ENCODE results near the gene TFCP2L1.
"Not testable (repeated sequence)": the region's sequence is repeated elsewhere in the genome, so short reads cannot be mapped to it uniquely, and the experiment has no call there.

Gene TFCP2L1, protein sequence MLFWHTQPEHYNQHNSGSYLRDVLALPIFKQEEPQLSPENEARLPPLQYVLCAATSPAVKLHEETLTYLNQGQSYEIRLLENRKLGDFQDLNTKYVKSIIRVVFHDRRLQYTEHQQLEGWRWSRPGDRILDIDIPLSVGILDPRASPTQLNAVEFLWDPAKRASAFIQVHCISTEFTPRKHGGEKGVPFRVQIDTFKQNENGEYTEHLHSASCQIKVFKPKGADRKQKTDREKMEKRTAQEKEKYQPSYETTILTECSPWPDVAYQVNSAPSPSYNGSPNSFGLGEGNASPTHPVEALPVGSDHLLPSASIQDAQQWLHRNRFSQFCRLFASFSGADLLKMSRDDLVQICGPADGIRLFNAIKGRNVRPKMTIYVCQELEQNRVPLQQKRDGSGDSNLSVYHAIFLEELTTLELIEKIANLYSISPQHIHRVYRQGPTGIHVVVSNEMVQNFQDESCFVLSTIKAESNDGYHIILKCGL

DNA sequence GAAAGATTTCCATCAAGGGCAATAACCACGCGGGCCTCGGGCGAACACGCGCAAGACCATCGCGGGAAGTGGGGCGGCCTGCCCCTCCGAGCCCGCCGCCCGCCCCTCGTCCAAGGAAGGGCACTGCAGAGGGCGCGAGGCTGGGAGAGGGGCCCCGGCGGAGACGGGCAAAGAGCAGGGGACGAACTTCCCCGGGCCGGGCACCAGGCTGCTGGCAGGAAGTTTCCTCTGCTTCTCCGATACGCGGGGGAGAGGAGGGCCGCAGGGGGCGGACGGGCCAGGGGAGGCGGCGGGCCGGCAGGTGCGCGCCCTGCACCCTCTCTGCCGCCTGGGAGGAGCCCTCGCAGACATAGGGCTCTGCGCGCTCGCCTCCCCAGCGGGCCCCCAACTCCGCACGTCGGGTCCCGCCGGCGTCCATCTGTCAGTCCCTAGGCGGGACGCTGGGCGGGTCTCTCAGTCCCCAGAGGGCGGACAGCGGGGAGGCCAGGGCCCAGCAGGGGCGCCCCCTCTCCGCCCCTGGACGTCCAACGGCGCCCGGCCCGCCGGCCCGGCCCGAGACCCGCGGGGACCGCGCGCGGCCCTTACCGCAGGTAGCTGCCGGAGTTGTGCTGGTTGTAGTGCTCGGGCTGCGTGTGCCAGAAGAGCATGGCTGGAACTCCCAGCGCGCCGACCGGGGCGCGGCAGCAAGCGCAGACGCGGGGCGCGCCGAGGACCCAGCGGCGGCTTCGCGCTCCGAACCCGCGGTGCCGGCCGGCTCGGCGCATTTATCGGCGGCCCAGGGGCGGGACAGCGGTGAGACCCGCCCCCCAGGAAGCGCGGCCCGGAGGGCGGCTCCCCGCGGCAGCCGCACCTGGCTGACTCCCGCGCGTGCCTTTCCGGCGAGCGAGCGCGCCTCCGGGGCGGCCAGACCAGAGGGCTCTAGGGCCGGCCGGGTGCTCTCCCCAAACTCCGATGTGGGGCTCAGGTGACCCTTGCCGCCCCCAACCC, at the start of gene TFCP2L1:
Gene TFCP2L1, minus strand, starts transcription at position 740 of the 987 bp plus-strand sequence. Its CDS starts 93 bp downstream, at position 647.
- DNase-seq: peak; percentile 37

DNA sequence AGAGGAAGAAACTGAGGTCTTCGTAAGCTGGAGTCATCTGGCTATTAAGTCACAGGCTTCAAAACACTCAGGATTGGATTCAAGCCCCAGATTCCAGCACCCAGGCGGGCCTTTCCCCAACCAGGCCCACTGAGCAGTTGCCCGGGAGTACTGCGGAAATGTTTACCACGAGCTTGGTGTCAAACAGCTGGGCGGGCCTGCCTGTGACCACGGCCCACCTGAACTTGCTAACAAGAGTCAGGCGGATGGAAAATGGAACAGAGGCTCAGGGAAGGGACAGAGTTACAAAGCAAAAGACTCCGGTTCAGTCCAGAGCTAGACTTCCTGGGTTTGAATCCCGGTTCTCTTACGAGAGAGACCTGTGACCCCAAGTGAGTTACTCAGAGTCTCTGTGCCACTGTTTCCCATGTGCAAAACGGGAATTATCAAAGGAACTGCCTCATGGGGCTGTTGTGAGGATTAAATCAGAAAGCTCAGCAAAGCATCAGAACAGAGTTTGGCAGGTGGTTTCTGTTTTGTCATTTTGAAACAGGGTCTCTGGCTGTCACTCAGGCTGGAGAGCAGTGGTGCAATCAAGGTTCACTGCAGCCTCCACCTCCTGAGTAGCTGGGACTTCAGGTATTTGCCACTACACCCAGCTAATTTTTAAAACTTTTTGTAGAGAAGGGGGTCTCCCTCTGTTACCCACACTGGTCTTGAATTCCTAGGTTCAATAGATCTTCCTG, 49.0 kb upstream of the TFCP2L1 start:
- DNase-seq: no peak

DNA sequence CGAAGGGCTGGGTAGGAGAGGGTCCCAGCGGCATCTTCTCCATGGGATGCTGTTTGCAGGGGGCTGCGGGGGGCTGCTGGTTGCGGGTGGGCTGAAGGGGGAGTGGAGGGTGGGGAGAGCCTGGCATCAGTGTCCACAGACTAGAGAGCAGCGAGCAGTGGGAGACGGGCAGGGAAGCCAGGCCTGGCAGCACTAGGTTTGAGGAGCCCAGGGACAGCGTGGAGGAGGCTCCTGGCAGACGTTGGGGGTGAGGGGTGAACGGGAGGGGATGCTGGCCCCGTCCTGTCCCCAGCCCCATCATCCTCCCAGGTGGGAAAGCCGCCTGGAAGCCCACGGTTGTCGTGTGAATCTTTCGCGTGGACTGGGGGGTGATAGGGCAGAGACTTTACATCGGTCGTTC, 48.2 kb upstream of the TFCP2L1 start:
- no peak for DNase-seq

DNA sequence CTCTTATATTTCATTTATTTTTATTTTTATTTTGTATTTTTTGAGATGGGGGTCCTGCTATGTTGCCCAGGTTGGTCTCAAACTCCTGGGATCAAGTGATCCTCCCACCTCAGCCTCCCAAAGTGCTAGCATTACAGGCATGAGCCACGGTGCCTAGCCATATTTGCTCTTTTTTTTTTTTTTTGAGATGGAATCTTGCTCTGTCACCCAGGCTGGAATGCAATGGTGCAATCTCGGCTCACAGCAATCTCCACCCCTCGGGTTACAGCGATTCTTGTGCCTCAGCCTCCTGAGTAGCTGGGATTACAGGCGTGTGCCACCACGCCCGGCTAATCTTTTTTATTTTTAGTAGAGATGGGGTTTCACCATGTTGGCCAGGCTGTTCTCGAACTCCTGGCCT, 46.3 kb upstream of the TFCP2L1 start:
- DNase-seq: not testable (repeated sequence)

DNA sequence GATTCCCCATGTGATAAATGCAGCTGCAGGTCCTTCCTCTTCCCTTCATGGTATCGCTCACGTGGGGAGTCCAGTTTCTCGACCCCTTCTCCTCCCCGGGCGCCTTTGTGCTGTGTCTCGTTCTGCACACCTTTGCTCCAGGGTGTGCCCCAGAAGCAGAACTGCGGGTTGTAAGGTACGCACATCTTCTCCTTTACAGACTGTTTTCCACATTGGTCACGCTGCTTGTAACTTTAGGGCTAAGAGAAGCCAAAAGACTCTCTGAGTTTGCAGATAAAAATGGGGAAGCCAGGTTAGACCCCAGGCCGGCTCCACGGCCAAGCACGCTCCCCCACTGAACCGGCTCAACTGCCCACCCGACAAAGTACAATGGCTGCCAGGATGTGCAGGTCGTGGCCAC, 45.9 kb upstream of the TFCP2L1 start:
- no peak for DNase-seq

DNA sequence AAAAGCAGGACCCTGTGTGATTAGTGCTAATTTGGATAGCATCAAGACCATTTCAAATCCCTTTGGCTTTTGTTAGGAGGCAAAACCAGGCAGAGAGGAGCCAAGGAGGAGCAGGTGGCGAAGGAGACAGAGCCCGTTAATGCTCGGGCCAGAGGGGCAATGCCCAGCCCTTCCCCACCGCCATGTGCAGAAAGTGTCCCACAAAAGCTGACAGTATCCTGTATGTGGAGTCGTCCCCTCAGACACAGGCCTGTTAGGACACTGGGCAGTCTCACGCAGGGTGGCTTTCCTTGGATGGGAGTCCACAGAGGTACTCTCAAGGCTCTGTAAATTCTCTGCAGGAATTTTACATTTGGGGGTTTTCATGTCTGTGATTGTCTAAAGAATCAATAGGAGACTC, 44.8 kb upstream of the TFCP2L1 start:
- no peak for DNase-seq

DNA sequence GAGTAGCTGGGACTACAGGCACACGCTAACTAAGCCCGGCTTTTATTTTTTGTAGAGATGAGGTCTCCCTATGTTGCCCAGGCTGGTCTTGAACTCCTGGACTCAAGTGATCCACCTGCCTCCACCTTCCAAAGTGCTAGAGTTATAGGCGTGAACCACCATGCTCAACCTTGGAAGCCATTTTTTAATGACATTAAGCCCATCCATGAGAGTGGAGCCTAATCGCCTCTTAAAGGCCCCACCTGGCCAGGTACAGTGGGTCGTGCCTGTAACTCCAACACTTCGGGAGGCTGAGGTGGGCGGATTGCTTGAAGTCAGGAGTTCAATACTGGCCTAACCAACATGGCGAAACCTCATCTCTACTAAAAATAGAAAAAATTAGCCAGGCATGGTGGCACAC, 41.6 kb upstream of the TFCP2L1 start:
- DNase-seq: no peak

DNA sequence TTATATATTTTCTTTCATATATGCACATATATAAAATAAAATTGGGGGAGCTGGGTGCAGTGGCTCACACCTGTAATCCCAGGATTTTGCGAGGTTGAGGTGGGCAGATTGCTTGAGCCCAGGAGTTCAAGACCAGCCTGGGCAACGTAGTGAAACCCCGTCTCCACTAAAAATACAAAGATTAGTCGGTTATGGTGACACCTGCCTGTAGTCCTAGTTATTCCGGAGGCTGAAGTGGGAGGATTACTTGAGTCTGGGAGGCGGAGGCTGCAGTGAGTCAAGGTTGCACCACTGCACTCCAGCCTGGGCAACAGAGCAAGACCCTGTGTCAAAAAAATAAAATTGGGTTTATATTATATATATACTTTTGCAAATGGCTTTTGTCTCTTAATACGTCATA, 39.6 kb upstream of the TFCP2L1 start:
- no peak for DNase-seq

DNA sequence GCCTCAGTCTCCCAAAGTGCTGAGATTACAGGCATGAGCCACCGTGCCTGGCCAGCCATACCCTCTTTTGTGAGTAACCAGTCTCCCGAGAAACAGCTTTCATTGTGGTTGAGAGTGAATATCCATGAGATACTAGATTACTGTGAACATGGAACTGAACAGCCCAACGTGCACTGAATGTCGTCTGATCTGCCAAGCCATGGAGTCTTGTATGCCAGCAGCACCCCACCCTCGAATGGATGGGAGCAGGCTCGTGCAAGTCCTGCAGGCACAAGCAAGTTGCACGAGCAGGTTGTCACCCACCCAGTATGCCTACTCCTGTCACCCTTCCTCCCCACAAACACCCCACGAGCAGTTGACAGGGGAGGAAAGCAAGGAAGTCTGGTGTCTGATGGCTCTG, 36.5 kb upstream of the TFCP2L1 start:
- no peak for DNase-seq

DNA sequence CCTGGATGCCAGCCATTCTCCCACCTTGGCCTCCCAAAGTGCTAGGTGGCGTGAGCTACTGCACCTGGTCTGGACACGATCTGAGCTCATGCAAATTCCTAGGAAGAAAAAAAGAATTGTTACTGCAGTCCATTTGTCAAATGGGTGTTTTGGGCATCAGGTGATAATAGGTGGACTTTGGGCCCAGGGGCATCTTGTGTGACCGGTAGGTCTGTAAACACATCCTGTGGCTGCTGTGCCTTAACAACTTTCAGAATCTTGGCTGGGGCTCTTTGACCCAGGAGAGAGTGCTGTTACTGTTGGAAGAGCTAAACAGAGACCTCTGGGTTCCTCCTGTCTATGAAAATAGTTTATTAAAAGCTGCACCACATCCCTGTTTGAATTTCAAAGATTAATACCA, 34.9 kb upstream of the TFCP2L1 start:
- no peak for DNase-seq

DNA sequence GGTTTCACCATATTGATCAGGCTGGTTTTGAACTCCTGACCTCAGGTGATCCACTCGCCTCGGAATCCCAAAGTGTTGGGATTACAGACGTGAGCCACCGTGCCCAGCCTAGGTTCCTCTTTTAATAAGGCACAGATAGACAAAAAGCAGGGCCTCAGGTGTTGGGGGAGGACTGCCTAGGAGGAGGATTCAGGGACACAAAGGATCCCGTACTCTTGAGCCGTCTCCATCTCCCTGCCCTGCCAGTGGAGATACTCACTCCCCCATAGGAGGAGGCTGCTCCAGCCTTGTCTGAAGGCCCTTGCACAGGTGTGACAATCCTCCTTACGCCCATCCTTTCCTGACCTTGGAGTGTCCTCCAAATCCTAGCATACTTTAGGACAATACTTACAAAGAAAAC, 32.0 kb upstream of the TFCP2L1 start:
- DNase-seq: no peak

DNA sequence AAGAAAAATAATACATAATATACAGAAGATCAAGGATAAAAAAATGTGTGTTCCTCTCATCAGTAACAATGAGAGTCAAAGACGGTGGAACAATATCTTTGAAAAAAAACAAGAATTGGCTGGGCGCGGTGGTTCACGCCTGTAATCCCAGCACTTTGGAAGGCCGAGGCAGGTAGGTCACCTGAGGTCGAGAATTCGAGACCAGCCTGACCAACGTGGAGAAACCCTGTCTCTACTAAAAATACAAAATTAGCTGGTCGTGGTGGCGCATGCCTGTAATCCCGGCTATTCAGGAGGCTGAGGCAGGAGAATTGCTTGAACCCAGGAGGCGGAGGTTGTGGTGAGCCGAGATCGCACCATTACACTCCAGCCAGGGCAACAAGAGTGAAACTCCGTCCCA, 28.7 kb upstream of the TFCP2L1 start:
- not testable (repeated sequence) for DNase-seq

DNA sequence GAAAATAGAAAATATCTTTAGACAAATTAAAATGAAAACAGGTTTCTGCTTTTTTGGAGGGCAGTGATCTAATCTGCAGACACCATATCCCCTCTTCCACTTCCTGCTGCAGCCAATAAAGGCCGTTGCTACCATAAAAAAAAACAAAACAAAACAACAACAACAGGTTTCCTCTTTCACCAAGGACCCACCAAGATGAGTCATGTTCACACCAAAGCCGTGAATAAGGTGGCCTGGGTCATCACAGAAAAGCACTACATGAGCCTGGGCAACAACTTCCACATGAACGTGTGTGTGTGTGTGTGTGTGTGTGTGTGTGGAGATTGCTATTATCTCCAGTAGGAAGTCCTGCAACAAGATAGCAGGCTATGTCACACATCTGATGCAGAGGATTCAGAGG, 24.8 kb upstream of the TFCP2L1 start:
- no peak for DNase-seq

DNA sequence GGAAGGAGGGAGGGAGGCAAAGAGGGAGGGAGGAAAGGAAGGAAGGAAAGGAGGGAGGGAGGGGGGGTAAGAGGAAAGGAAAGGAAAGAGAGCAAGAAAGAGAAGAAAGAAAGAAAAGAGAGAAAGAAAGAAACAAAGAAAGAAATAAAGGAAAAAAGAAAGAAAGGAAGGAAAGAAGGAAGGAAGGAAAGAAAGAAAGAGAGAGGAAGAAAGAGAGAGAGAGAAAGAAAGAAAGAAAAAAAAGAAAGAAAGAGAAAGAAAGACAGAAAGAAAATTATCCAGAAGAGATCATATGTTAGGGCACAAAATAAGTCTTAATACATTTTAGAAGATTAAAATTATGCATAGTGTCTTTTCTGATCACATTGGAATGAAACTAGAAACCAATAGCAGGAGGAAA, 24.3 kb upstream of the TFCP2L1 start:
- no peak for DNase-seq

DNA sequence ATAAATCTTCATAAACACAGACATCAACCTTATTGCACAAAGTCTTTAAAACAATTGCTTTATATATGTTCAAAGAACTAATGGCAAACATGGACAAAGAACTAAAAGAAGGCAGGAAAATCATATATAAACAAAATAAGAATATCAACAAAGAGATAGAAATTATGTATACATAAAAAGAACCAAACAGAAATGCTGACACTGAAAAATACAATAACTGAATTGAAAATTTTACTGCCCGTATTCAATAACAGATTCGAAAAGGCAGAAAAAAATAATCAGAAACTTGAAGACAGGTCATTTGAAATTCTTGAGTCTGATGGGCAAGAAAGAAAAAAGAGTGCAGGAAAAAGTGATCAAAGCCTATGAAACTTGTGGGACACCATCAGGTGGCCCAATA, 22.0 kb upstream of the TFCP2L1 start:
- no peak for DNase-seq

DNA sequence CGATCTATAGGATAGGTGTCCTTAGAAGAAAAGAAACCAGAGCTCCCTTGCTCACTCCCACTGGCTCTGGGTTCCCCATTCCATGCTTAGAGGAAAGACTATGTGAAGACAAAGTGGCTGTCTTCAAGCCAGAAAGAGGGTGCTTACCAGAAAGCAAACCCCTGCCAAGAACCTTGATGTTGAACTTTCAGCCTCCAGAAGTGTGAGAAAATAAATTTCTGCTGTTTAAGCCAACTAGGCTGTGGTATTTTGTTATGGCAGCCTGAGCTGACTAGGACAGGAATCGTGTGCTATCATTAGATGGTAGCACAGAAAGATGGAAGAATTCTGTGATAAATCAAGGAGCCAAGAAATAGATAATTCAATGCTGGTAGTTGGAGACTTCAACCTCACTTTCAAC, 19.9 kb upstream of the TFCP2L1 start:
- DNase-seq: no peak

DNA sequence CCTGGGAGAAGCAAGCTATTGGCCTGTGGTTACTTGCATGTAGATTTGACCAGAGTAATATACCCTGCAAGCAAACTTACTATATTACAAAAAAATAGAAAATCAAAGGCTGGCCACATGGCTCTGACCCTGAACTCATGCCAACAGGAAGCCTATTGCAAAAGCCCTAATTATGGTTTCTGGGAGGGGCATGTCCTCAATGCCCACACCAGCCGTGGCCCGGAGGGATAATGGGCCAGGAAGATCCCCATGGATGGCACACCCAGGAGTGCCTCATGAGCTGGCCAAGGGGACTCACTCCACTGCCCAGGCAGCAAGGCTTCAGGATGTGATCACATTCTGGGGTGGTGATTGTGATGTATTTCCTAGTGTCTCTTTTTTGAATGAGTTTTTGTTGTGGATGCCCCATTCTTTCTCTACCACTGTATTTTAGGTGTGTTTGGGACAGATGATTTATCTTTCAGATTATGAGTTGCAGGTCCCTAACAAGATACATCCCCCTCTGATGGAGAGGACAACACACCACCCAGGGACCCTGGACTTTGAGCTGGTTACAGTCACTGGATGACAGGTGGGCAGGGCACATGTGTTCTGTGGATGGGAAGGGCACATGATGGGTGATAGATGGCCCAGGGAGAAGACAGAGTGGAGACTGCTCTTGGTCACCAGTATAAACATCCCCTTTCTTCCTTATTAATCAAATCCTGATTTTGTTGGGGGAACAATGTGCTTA, 18.7 kb upstream of the TFCP2L1 start:
- DNase-seq: no peak

DNA sequence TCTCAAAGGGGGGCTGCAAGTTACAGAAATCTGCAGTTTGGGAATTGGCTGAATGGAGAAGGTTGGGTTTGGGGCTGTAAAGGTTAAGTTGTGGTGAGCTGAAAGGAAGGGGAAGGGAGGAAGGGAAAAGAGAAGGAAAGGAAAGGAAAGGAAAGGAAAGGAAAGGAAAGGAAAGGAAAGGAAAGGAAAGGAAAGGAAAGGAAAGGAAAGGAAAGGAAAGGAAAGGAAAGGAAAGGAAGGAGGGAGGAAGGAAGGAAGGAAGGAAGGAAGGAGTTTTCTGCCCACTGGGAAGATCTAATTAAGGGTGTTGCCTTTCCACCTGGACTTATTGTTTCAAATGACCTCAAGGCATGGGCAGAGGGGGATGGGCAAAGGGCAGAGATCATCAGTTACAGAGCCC, 16.2 kb upstream of the TFCP2L1 start:
- DNase-seq: not testable (repeated sequence)

DNA sequence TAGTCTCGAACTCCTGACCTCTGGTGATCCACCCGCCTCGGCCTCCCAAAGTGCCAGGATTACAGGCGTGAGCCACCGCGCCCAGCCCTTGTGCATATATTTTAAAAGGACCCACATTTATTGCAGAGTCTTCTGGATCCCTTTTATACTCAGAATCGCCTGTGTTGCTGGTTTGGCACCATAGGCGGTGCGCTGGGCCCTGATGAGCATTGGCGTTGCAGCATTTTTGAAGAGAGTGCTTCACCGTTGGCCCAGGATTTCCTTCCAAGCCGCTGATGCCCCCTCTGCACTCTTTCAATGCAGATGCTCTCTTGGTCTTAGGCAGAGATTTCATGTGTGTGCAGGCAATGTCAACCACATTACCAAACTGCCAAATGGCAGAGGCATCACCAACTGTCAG, 13.5 kb upstream of the TFCP2L1 start:
- DNase-seq: no peak

DNA sequence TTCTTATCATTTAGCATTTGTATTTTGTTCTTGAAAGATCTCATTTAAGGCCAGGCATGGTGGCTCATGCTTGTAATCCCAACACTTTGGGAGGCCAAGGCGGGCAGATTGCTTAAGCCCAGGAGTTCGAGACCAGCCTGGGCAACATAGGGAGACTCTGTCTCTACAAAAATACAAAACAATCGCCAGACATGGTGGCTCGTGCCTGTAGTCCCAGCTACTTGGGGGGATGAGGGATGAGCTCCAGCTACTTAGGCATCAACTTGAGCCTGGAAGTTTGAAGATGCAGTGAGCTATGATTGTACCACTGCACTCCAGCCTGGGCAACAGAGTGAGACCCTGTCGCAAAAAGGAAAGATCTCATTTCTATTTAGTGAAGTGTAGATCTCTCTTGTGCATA, 12.9 kb upstream of the TFCP2L1 start:
- not testable (repeated sequence) for DNase-seq

DNA sequence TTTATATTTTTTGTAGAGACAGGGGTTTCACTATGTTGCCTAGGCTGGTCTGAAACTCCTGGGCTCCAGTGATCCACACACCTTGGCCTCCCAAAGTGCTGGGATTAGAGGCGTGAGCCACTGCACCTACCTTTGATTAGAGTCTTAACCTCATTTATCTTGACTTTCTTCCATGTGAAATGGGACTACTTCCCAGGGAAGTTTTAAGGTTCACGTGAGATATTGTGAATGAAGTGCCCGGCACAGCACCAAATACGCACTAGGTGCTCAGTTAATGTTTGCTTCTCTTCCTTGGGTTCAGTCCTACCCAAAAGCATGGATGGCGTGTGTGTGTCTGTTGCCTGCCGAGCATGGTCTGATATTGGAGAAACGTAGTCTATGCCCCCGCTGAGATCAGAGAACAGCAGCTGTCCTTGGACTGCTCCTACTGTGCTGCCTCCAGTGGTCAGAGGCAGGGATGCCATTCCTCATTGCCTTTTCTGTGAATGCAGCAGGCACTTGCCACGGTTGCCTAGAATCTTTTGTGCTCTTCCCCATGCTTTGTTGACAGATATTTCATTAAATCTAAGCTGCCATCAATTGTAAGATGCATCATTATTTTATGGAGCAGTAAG, 12.3 kb upstream of the TFCP2L1 start:
- DNase-seq: no peak
